Breast epithelium (tissue), 4 donors: Measurements from ENCODE around the gene ATP2C2. TPM values are rescaled to one million over a fixed set of nuclear protein-coding genes. Genes with fewer than 3 reads are reported as not detected.
"Not testable (repeated sequence)": the region's sequence is repeated elsewhere in the genome, so short reads cannot be mapped to it uniquely, and the experiment has no call there.

ENCODE experiments used
- DNase-seq, 2 donors: peaks; one replicate each; pipeline ENCODE4 v3.0.0-alpha.2; 2019; ENCODE audit warnings: low spot score in 2 of 2
- H3K27ac ChIP-seq, 2 donors: fragments of 200-600 bp; sonication (generic) in 1 of 2; one replicate each; pipeline ENCODE4 v1.5.1; 2016 to 2019; ENCODE audit warnings: mild to moderate bottlenecking in 1 of 2
- H3K27me3 ChIP-seq, 2 donors: fragments of 200-600 bp; sonication (generic) in 1 of 2; one replicate each; pipeline versions ENCODE4 v1.5.1 to v1.6.0; 2017 to 2019; ENCODE audit warnings: control low read depth in 1 of 2, mild to moderate bottlenecking in 1 of 2
- H3K36me3 ChIP-seq: fragments of 200-600 bp; one replicate; pipeline ENCODE4 v1.5.1; 2019
- H3K4me1 ChIP-seq, 2 donors: fragments of 200-600 bp; sonication (generic); one replicate each; pipeline ENCODE4 v1.5.1; 2016 to 2019; ENCODE audit warnings: control low read depth in 1 of 2
- H3K4me3 ChIP-seq, 3 donors: fragments of 200-600 bp; sonication (generic); 1 replicate in 2 of 3; 2 replicates in 1 of 3; pipeline ENCODE4 v1.5.1; 2016 to 2019; ENCODE audit warnings: mild to moderate bottlenecking in 3 of 3, moderate library complexity in 2 of 3
- H3K9me3 ChIP-seq, 2 donors: fragments of 200-600 bp; sonication (generic) in 1 of 2; one replicate each; pipeline ENCODE4 v1.5.1; 2016 to 2019; ENCODE audit warnings: control low read depth in 1 of 2
- CTCF ChIP-seq, 3 donors: fragments of 450-650 bp; IDR thresholded peaks; one replicate each; pipeline ENCODE4 v1.5.1; 2016 to 2017; ENCODE audit warnings: antibody characterized with exemption in 3 of 3, mild to moderate bottlenecking in 3 of 3, moderate library complexity in 3 of 3
- POLR2A ChIP-seq: fragments of 450-650 bp; IDR thresholded peaks from one replicate; pipeline ENCODE4 v1.6.1; 2016; ENCODE audit warnings: antibody characterized with exemption, mild to moderate bottlenecking, moderate library complexity
- POLR2AphosphoS5 ChIP-seq, 3 donors: sonication (generic); formaldehyde crosslinking; IDR thresholded peaks; one replicate each; pipeline ENCODE4 v1.6.1; 2017; ENCODE audit warnings: antibody characterized with exemption in 3 of 3
- intact Hi-C: fragments of 100-400 bp; cut with DNase I; formaldehyde crosslinking; loops from one replicate; pipeline ENCODE4 v1.15.1; 2023; ENCODE audit warnings: low total_unique reads
- total RNA-seq, 3 donors: library from RNA; depleted of rRNA; stranded (reverse); fragments of >200 nt; gene quantifications; one replicate each; pipeline ENCODE4 v1.1.0, GENCODE V29; 2016

The ATP2C2 gene
- total RNA-seq, 3 donors from 2014 or later: 6.0 to 28.5 TPM; not detected in 1

- Histone ChIP-seq H3K36me3 (no peaks in the 10 kb centered on the region), H3K4me1 (no peaks in the 10 kb centered on the region), H3K27ac (no peak overlapping the region), H3K27me3 (no peaks in the 10 kb centered on the region), H3K9me3 (no peaks in the 10 kb centered on the region), H3K4me3 (no peak overlapping the region)
- no peak for DNase-seq
- intact Hi-C loops: no loop called here
- TF ChIP-seq CTCF (IDR thresholded peaks at IDR 0.05) (no peak), POLR2AphosphoS5 (IDR thresholded peaks at IDR 0.05) (no peak), POLR2A (no peak)
Observed at GRCh38 chr16:84419730-84420129, 51.4 kb downstream of the ATP2C2 start.

GRCh38 chr16:84420556-84420955 is 52.2 kb downstream of the ATP2C2 start:
- H3K9me3 ChIP-seq, intact Hi-C loops, H3K27me3 ChIP-seq, DNase-seq, H3K4me3 ChIP-seq, H3K27ac ChIP-seq, H3K4me1 ChIP-seq, H3K36me3 ChIP-seq: not testable (repeated sequence)

- Histone ChIP-seq H3K9me3 (no peaks in the 10 kb centered on the region), H3K27ac (no peak overlapping the region), H3K36me3 (no peaks in the 10 kb centered on the region), H3K4me1 (no peaks in the 10 kb centered on the region), H3K27me3 (no peaks in the 10 kb centered on the region), H3K4me3 (no peak overlapping the region)
- no peak for DNase-seq
- no peak for TF ChIP-seq POLR2AphosphoS5 (IDR thresholded peaks at IDR 0.05)
- no peak for TF ChIP-seq POLR2A
- TF ChIP-seq CTCF (IDR thresholded peaks at IDR 0.05): no peak
- intact Hi-C loops: no loop called here
Observed at GRCh38 chr16:84421081-84421937, 53.0 kb downstream of the ATP2C2 start.

- Histone ChIP-seq H3K27ac (no peak overlapping the region), H3K4me3 (no peak overlapping the region), H3K27me3 (no peaks in the 10 kb centered on the region), H3K9me3 (no peaks in the 10 kb centered on the region), H3K36me3 (no peaks in the 10 kb centered on the region), H3K4me1 (no peaks in the 10 kb centered on the region)
- intact Hi-C loops: no loop called here
- no peak for TF ChIP-seq CTCF (IDR thresholded peaks at IDR 0.05)
- no peak for TF ChIP-seq POLR2AphosphoS5 (IDR thresholded peaks at IDR 0.05)
- TF ChIP-seq POLR2A: no peak
- no peak for DNase-seq
Observed at GRCh38 chr16:84421938-84422220, 53.5 kb downstream of the ATP2C2 start.

- Histone ChIP-seq H3K4me3 (no peak overlapping the region), H3K27ac (no peak overlapping the region), H3K4me1 (no peaks in the 10 kb centered on the region), H3K9me3 (no peaks in the 10 kb centered on the region), H3K27me3 (no peaks in the 10 kb centered on the region), H3K36me3 (no peaks in the 10 kb centered on the region)
- intact Hi-C loops: no loop called here
- no peak for TF ChIP-seq POLR2AphosphoS5 (IDR thresholded peaks at IDR 0.05)
- TF ChIP-seq CTCF (IDR thresholded peaks at IDR 0.05): no peak
- no peak for TF ChIP-seq POLR2A
- no peak for DNase-seq
Observed at GRCh38 chr16:84423416-84423837, 55.1 kb downstream of the ATP2C2 start.
